Smooth muscle cell (in vitro differentiated cells): Measurements from ENCODE around the gene ANKLE1. TPM values are rescaled to one million over a fixed set of nuclear protein-coding genes. Genes with fewer than 3 reads are reported as not detected.
A peak's percentile ranks its signal among the peaks of the same experiment; 100 is the strongest.
"Not testable (repeated sequence)": the region's sequence is repeated elsewhere in the genome, so short reads cannot be mapped to it uniquely, and the experiment has no call there.

ENCODE experiments used
- DNase-seq: peaks from one replicate; lab custom pipeline; 2025; ENCODE audit not compliant: unreplicated experiment; lab: John Stamatoyannopoulos, UW
- H2AFZ ChIP-seq: fragments of 200-600 bp; sonication (generic); 2 replicates; pipeline ENCODE4 v1.6.0; 2016; ENCODE audit warnings: antibody characterized with exemption, low read depth, mild to moderate bottlenecking
- H3F3A ChIP-seq: fragments of 200-600 bp; sonication (generic); 2 replicates; pipeline ENCODE4 v1.6.0; 2017; ENCODE audit warnings: antibody characterized with exemption, low read depth
- H3K27ac ChIP-seq: fragments of 200-600 bp; sonication (generic); 2 replicates; pipeline ENCODE4 v1.5.1; 2016; ENCODE audit warnings: low read depth, mild to moderate bottlenecking
- H3K27me3 ChIP-seq: fragments of 200-600 bp; sonication (generic); 2 replicates; pipeline ENCODE4 v1.6.1; 2016; ENCODE audit warnings: low read depth, mild to moderate bottlenecking
- H3K36me3 ChIP-seq: fragments of 200-600 bp; sonication (generic); 2 replicates; pipeline ENCODE4 v1.5.1; 2016; ENCODE audit warnings: low read depth
- H3K4me1 ChIP-seq: fragments of 200-600 bp; sonication (generic); 2 replicates; pipeline ENCODE4 v1.5.1; 2016; ENCODE audit warnings: low read depth
- H3K4me2 ChIP-seq: fragments of 200-600 bp; sonication (generic); 2 replicates; pipeline ENCODE4 v1.6.0; 2016; ENCODE audit warnings: mild to moderate bottlenecking
- H3K4me3 ChIP-seq: fragments of 200-600 bp; sonication (generic); 2 replicates; pipeline ENCODE4 v1.5.1; 2016; ENCODE audit warnings: mild to moderate bottlenecking
- H3K79me2 ChIP-seq: fragments of 200-600 bp; sonication (generic); 2 replicates; pipeline ENCODE4 v1.6.0; 2016; ENCODE audit warnings: low read depth, mild to moderate bottlenecking
- H3K9ac ChIP-seq: fragments of 200-600 bp; sonication (generic); 2 replicates; pipeline ENCODE4 v1.6.0; 2016; ENCODE audit warnings: low read depth
- H3K9me3 ChIP-seq: fragments of 200-600 bp; sonication (generic); replicated peaks from 2 replicates; pipeline ENCODE4 v1.5.1; 2016; ENCODE audit warnings: low read depth
- H4K20me1 ChIP-seq: fragments of 200-600 bp; sonication (generic); 2 replicates; pipeline ENCODE4 v1.6.0; 2016; ENCODE audit warnings: low read depth
- CTCF ChIP-seq: fragments of 200-600 bp; sonication (generic); IDR thresholded peaks from 2 replicates; pipeline ENCODE4 v1.5.1; 2017; ENCODE audit warnings: borderline replicate concordance, mild to moderate bottlenecking, antibody characterized with exemption; ENCODE audit not compliant: insufficient read depth, poor library complexity, severe bottlenecking
- WGBS: methylation state at CpG from one replicate; pipeline ENCODE4 v1.1.7; 2016; ENCODE audit warnings: low lambda C conversion rate; 5-methylcytosine and 5-hydroxymethylcytosine counted together
- polyA plus RNA-seq: library from polyadenylated mRNA; unstranded; fragments of >200 nt; fragmentation: Nextera tagmentation; extraction: Ambion mirVana; gene quantifications from 2 replicates; pipeline ENCODE4 v1.2.1, GENCODE V29; 2016
- total RNA-seq: library from RNA; depleted of rRNA; stranded (reverse); fragments of >200 nt; gene quantifications from 2 replicates; pipeline ENCODE4 v1.2.3, GENCODE V29; 2014

The ANKLE1 gene
- total and polyA plus RNA-seq, 2 experiments from 2014 or later = 0.36 to 0.61 TPM

- Histone ChIP-seq H3K4me2 (peak overlapping the region; percentile 84), H3K27ac (peak overlapping the region; percentile 55), H3F3A (no peaks in the 10 kb centered on the region), H3K4me3 (peak overlapping the region; percentile 47), H3K9me3 (no peaks in the 10 kb centered on the region), H4K20me1 (no peaks in the 10 kb centered on the region), H2AFZ (peak overlapping the region; percentile 87), H3K27me3 (no peaks in the 10 kb centered on the region), H3K36me3 (no peaks in the 10 kb centered on the region), H3K4me1 (no peaks in the 10 kb centered on the region), H3K9ac (no peak overlapping the region), H3K79me2 (no peaks in the 10 kb centered on the region)
- peak; percentile 49 for TF ChIP-seq CTCF
- whole genome bisulfite sequencing = 3% methylated on average over 27 of the region's 46 CpGs
- DNase-seq = peak; percentile 70
Observed at GRCh38 chr19:17292301-17293074, 10.8 kb downstream of the ANKLE1 start.

DNA sequence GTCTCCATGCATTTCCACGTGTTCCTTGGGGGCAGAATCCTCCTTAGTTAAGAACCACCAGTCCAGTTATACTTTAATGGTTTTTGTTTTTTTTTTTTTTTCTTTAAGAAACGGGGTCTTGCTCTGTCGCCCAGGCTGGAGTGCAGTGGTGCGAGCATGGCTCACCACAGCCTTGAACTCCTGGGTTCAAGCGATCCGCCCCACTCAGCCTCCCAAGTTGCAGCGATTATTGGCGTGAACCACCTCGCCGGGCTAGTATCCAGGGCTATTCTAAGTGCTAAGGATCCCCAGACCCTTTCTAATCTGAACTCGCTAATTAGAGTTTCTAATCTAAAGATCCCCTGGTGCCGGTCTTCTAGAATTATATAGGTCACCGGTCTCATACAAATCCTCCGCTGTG is 11.9 kb downstream of the ANKLE1 start:
- H3K36me3 ChIP-seq = no peaks in the 10 kb centered on the region
- H3K4me2 ChIP-seq = peak overlapping the region; percentile 84
- no peak overlapping the region for H3K9ac ChIP-seq
- no peaks in the 10 kb centered on the region for H3K79me2 ChIP-seq
- H3K27me3 ChIP-seq = no peaks in the 10 kb centered on the region
- no peak overlapping the region for H3K4me3 ChIP-seq
- H3F3A ChIP-seq = no peaks in the 10 kb centered on the region
- 92% methylated on average over 14 of the region's 14 CpGs for WGBS
- no peaks in the 10 kb centered on the region for H3K9me3 ChIP-seq
- H3K27ac ChIP-seq = no peak overlapping the region
- no peaks in the 10 kb centered on the region for H3K4me1 ChIP-seq
- no peak overlapping the region for H2AFZ ChIP-seq
- no peaks in the 10 kb centered on the region for H4K20me1 ChIP-seq
- no peak for DNase-seq
- TF ChIP-seq CTCF = no peak

DNA sequence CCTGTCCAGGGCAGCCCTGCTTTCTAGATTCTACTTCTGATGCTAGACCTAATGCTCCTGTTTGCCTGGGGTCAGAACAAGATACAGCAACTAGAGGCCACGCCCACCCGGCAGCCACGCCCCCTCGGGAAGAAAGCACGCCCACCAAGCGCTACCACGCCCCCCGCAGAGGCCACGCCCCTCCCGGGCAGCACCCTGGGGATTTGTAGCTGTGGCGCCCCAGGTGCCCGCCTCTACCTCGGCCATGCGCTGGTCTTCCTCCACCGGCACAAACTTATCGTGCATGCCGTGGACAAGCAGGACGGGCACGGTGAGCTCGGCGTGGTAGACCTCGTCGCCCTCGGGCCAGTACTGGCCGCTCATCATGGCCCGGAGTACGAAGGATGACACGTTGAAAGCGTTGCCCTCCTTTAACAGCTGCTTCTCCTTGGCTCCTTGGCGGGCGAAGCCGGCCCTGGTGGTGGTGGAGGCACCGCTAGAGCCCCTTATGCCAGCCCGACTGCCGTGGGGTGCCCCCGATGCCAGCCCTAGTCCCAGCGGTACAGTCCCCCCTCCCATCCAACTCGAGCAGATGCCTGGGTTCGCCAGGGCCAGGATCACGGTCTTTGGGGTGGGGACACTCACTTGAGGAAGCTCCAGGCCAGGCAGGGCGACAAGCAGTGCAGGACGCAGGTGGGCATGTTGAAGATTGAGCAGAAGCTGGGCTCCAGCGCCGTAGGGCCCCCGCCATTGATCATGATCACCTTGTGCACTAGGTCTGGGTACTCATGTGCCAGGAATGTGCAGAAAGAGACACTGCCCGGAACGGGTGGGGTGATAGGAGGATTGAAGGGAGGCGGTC is 12.6 kb downstream of the ANKLE1 start:
- Histone ChIP-seq H3K36me3 (no peaks in the 10 kb centered on the region), H3K27ac (no peak overlapping the region), H4K20me1 (no peaks in the 10 kb centered on the region), H3K4me2 (no peak overlapping the region), H3K4me1 (no peaks in the 10 kb centered on the region), H2AFZ (no peak overlapping the region), H3F3A (no peaks in the 10 kb centered on the region), H3K79me2 (no peaks in the 10 kb centered on the region), H3K9ac (no peak overlapping the region), H3K27me3 (no peaks in the 10 kb centered on the region), H3K4me3 (no peak overlapping the region), H3K9me3 (no peaks in the 10 kb centered on the region)
- peak; percentile 3 for DNase-seq
- TF ChIP-seq CTCF = no peak
- 81% methylated on average over 46 of the region's 48 CpGs for WGBS

DNA sequence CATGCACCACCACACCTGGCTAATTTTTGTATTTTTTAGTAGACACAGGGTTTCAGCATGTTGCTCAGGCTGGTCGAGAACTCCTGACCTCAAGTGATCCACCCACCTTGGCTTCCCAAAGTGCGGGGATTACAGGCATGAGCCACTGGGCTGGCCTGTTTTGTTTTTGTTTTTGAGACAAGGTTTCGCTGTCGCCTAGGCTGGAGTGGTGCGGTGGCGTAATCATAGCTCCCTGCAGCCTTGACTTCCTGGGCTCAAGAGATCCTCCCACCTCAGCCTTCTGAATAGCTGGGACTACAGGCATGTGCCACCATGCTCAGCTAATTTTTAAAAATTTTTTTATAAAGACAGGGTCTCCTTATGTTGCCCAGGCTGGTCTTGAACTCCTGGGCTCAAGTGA is 13.8 kb downstream of the ANKLE1 start:
- H3K4me1 ChIP-seq, H3K79me2 ChIP-seq, H3K27ac ChIP-seq, H4K20me1 ChIP-seq, H3K9me3 ChIP-seq, H3K4me2 ChIP-seq, H3K9ac ChIP-seq, H2AFZ ChIP-seq, H3K36me3 ChIP-seq, H3K27me3 ChIP-seq, DNase-seq, H3K4me3 ChIP-seq, H3F3A ChIP-seq: not testable (repeated sequence)
- 98% methylated on average over 6 of the region's 6 CpGs for WGBS
